Measurements from ENCODE around the gene EWSR1. TPM values are rescaled to one million over a fixed set of nuclear protein-coding genes. Genes with fewer than 3 reads are reported as not detected.

EWSR1 gene
- total and polyA plus RNA-seq, 2 donors (not counting 3 experiments of a cell fraction or from before 2014, with no cell fraction given), result 305 to 588 TPM

- TF ChIP-seq POLR2A (IDR thresholded peaks at IDR 0.05; ENCODE audit: low read depth, low read length) (no peak), MAX (IDR thresholded peaks at IDR 0.05; ENCODE audit: insufficient read depth, insufficient read length) (no peak), GATA2 (IDR thresholded peaks at IDR 0.05; ENCODE audit: insufficient read depth, insufficient read length, low read depth, low read length) (no peak), POLR2AphosphoS5 (IDR thresholded peaks at IDR 0.05; ENCODE audit: insufficient read depth, low read depth, low read length) (no peak), CTCF (IDR thresholded peaks at IDR 0.05; ENCODE audit: extremely low read depth in 1 of 2, insufficient read depth in 1 of 2, low read depth in 1 of 2, low read length in 2 of 2) (no peak), FOS (IDR thresholded peaks at IDR 0.05; ENCODE audit: borderline replicate concordance, insufficient read depth, low read length) (no peak), JUN (IDR thresholded peaks at IDR 0.05; ENCODE audit: borderline replicate concordance, insufficient read depth, insufficient read length, low read depth) (no peak), MYC (IDR thresholded peaks at IDR 0.05; ENCODE audit: low read depth, low read length) (no peak), EZH2 (IDR thresholded peaks at IDR 0.05; ENCODE audit: borderline replicate concordance, low read depth, low read length, severe bottlenecking) (no peak)
- Histone ChIP-seq H4K20me1 (replicated peaks; ENCODE audit: control insufficient read depth, extremely low read depth, insufficient read depth, low read length) (no peaks in the 10 kb centered on the region), H3K4me2 (ENCODE audit: insufficient read depth, low read length) (no peak overlapping the region), H3K9me1 (replicated peaks; ENCODE audit: control insufficient read depth, extremely low read depth, insufficient read depth, low read length) (no peaks in the 10 kb centered on the region), H3K36me3 (ENCODE audit: control insufficient read depth in 2 of 2, extremely low read depth in 1 of 2, insufficient read depth in 2 of 2, low read length in 2 of 2) (no peaks in the 10 kb centered on the region), H3K9me3 (replicated peaks; ENCODE audit: control insufficient read depth, insufficient read depth, low read length) (no peaks in the 10 kb centered on the region), H3K79me2 (ENCODE audit: control insufficient read depth, insufficient read depth, low read length) (no peaks in the 10 kb centered on the region), H3K27ac (ENCODE audit: insufficient read depth, low read depth, low read length) (no peak overlapping the region), H3K9ac (replicated peaks; ENCODE audit: extremely low read depth, insufficient read depth, low read length) (no peak overlapping the region), H3K4me1 (ENCODE audit: control insufficient read depth, extremely low read depth, insufficient read depth, low read length) (peaks cover 8% of the 10 kb centered on the region), H3K4me3 (replicated peaks in 1 of 3; ENCODE audit: insufficient read depth in 1 of 3, low read depth in 1 of 3, low read length in 3 of 3) (no peak overlapping the region), H2AFZ (ENCODE audit: low read depth, low read length) (no peak overlapping the region), H3K27me3 (ENCODE audit: control insufficient read depth in 2 of 2, insufficient read depth in 2 of 2, low read length in 2 of 2) (no peaks in the 10 kb centered on the region)
- CTCF ChIA-PET, result interaction anchor here (1.7 to 1.8 kb wide), 2 partner anchors 14 kb away, joined by 4 to 6 read pairs; no protein-coding TSS in a partner anchor
- POLR2A ChIA-PET, result no interaction called here
- intact Hi-C loops (cut with micrococcal nuclease), result no loop called here
- no peak for FAIRE-seq
- DNase-seq (ENCODE audit: low read depth, low spot score), result no peak
- dilution Hi-C loops (cut with MboI; ENCODE audit: extremely low pct_ligation_motif_present, low sequenced_read_pairs), result no loop called here
- no TSS peak for BruUV-seq (replicated peaks)
Measured at GRCh38 chr22:29230972-29231875, 36.8 kb upstream of the EWSR1 start.

Measured in endothelial cell of umbilical vein (primary cell).